CD14-positive monocyte (primary cell): Measurements from ENCODE around the gene URI1. TPM values are rescaled to one million over a fixed set of nuclear protein-coding genes. Genes with fewer than 3 reads are reported as not detected.

Experiments
- DNase-seq, 3 donors: peaks; one replicate each; pipeline ENCODE4 v3.0.0-alpha.2; 2011 to 2022
- H2AFZ ChIP-seq: 2 replicates; pipeline ENCODE4 v1.6.0; 2012; ENCODE audit warnings: mild to moderate bottlenecking, low read depth, low read length, inconsistent platforms; ENCODE audit not compliant: insufficient read depth, poor library complexity, severe bottlenecking
- H3K27ac ChIP-seq, 2 donors: 1 replicate in 1 of 2; 2 replicates in 1 of 2; pipeline ENCODE4 v1.5.1; 2012 to 2013; ENCODE audit warnings: low read length in 2 of 2, control low read depth in 1 of 2, inconsistent platforms in 1 of 2, low read depth in 1 of 2, mild to moderate bottlenecking in 1 of 2
- H3K27me3 ChIP-seq, 2 donors: one replicate each; pipeline versions ENCODE4 v1.6.0 to v1.6.1; 2011 to 2013; ENCODE audit warnings: low read length in 2 of 2; ENCODE audit not compliant: control insufficient read depth in 2 of 2, insufficient read depth in 2 of 2
- H3K36me3 ChIP-seq, 2 donors: replicated peaks in 1 of 2; 1 replicate in 1 of 2; 2 replicates in 1 of 2; pipeline versions ENCODE4 v1.5.1 to v1.6.1; 2012 to 2013; ENCODE audit warnings: low read length in 2 of 2, control low read depth in 1 of 2, inconsistent platforms in 1 of 2, mild to moderate bottlenecking in 1 of 2; ENCODE audit not compliant: insufficient read depth in 2 of 2, control insufficient read depth in 1 of 2
- H3K4me1 ChIP-seq, 2 donors: 1 replicate in 1 of 2; 2 replicates in 1 of 2; pipeline versions ENCODE4 v1.5.1 to v1.6.1; 2012 to 2013; ENCODE audit warnings: low read length in 2 of 2, control low read depth in 1 of 2, inconsistent platforms in 1 of 2, mild to moderate bottlenecking in 1 of 2, moderate library complexity in 1 of 2; ENCODE audit not compliant: insufficient read depth in 2 of 2, control insufficient read depth in 1 of 2
- H3K4me2 ChIP-seq: replicated peaks from 2 replicates; pipeline ENCODE3; 2012; ENCODE audit warnings: low read length, moderate library complexity, mild to moderate bottlenecking; ENCODE audit not compliant: poor library complexity, severe bottlenecking; ENCODE audit errors: extremely low read depth
- H3K4me3 ChIP-seq, 3 experiments: fragments of 200-600 bp in 1 of 3; sonication (generic) in 1 of 3; replicated peaks in 1 of 3; 1 replicate in 2 of 3; 2 replicates in 1 of 3; pipeline ENCODE4 v1.5.1; 2011 to 2013; ENCODE audit warnings: low read length in 3 of 3, mild to moderate bottlenecking in 3 of 3, control low read depth in 2 of 3, low read depth in 2 of 3, inconsistent platforms in 1 of 3, moderate library complexity in 1 of 3
- H3K79me2 ChIP-seq: 2 replicates; pipeline ENCODE4 v1.6.0; 2012; ENCODE audit warnings: mild to moderate bottlenecking, control low read depth, inconsistent platforms, low read length, moderate library complexity; ENCODE audit not compliant: insufficient read depth
- H3K9ac ChIP-seq: 2 replicates; pipeline ENCODE4 v1.6.0; 2017; ENCODE audit warnings: low read length, mild to moderate bottlenecking; ENCODE audit not compliant: insufficient read depth, poor library complexity, severe bottlenecking
- H3K9me3 ChIP-seq, 2 donors: replicated peaks in 1 of 2; 1 replicate in 1 of 2; 2 replicates in 1 of 2; pipeline versions ENCODE4 v1.5.1 to v1.6.1; 2012 to 2013; ENCODE audit warnings: low read length in 2 of 2, control low read depth in 1 of 2; ENCODE audit not compliant: control insufficient read depth in 1 of 2, insufficient read depth in 1 of 2
- H4K20me1 ChIP-seq: 2 replicates; pipeline ENCODE4 v1.6.0; 2012; ENCODE audit warnings: mild to moderate bottlenecking, low read length, control low read depth, moderate library complexity; ENCODE audit not compliant: insufficient read depth
- H3K27ac Mint-ChIP-seq, 7 donors: one replicate each; pipeline ENCODE4 v1.8.0; 2020; ENCODE audit warnings: mild to moderate bottlenecking in 7 of 7, mixed read lengths in 7 of 7, moderate library complexity in 6 of 7, inconsistent platforms in 2 of 7
- H3K27me3 Mint-ChIP-seq, 3 donors: one replicate each; pipeline ENCODE4 v1.8.0; 2021 to 2022; ENCODE audit warnings: low read depth in 3 of 3, mild to moderate bottlenecking in 3 of 3, mixed read lengths in 3 of 3, moderate library complexity in 3 of 3, inconsistent platforms in 1 of 3
- H3K36me3 Mint-ChIP-seq, 2 donors: one replicate each; pipeline ENCODE4 v1.8.0; 2020; ENCODE audit warnings: mixed read lengths in 2 of 2, inconsistent platforms in 1 of 2, mild to moderate bottlenecking in 1 of 2
- H3K4me1 Mint-ChIP-seq: one replicate; pipeline ENCODE4 v1.8.0; 2020; ENCODE audit warnings: mild to moderate bottlenecking, mixed read lengths
- H3K4me3 Mint-ChIP-seq, 2 donors: one replicate each; pipeline ENCODE4 v1.8.0; 2020; ENCODE audit warnings: mild to moderate bottlenecking in 2 of 2, mixed read lengths in 2 of 2, moderate library complexity in 1 of 2
- H3K9me3 Mint-ChIP-seq, 7 donors: one replicate each; pipeline ENCODE4 v1.8.0; 2020 to 2022; ENCODE audit warnings: mixed read lengths in 7 of 7, mild to moderate bottlenecking in 6 of 7, moderate library complexity in 6 of 7, inconsistent platforms in 2 of 7
- WGBS: methylation state at CpG from one replicate; pipeline ENCODE4 v1.1.5; 2013; ENCODE audit warnings: missing lambda C conversion rate; ENCODE audit not compliant: insufficient coverage; 5-methylcytosine and 5-hydroxymethylcytosine counted together
- intact Hi-C, 2 donors: fragments of 100-400 bp; cut with micrococcal nuclease; formaldehyde crosslinking; loops; one replicate each; pipeline versions ENCODE4 v1.15.0 to v1.15.1; 2023
- polyA plus RNA-seq, 3 donors: library from polyadenylated mRNA; depleted of rRNA in 1 of 3; unstranded in 2 of 3; stranded (reverse) in 1 of 3; fragments of 300-500 nt in 2 of 3; fragments of >200 nt in 1 of 3; fragmentation: Illumina TruSeq in 2 of 3; gene quantifications; 1 replicate in 2 of 3; 2 replicates in 1 of 3; pipeline ENCODE4 v1.2.3, GENCODE V29; 2012 to 2021
- TF ChIP-seq, protein P1 (sequence below): fragments of 200-600 bp; IDR thresholded peaks from one replicate; pipeline ENCODE4 v1.8.0; 2022; ENCODE audit warnings: antibody characterized with exemption, mild to moderate bottlenecking

The URI1 gene
- polyA plus RNA-seq, 3 donors: 5.3 to 19.3 (median 9.7) TPM

GRCh38 chr19:29999490-29999889, 57.5 kb downstream of the URI1 start:
- H3K4me3 ChIP-seq: no peak overlapping the region
- H3K27me3 ChIP-seq: no peaks in the 10 kb centered on the region
- H3K36me3 ChIP-seq: peaks cover 2 to 23% of the 10 kb centered on the region in 2 donors
- H3K4me1 Mint-ChIP-seq: peaks cover 9% of the 10 kb centered on the region
- no peak for DNase-seq
- H3K27ac ChIP-seq: no peak overlapping the region
- peaks cover 4% of the 10 kb centered on the region for H4K20me1 ChIP-seq
- H3K4me1 ChIP-seq: no peaks in the 10 kb centered on the region
- peaks cover 1 to 24% (median 9%) of the 10 kb centered on the region in 7 donors for H3K9me3 Mint-ChIP-seq
- no peak overlapping the region for H3K4me2 ChIP-seq
- H2AFZ ChIP-seq: no peak overlapping the region
- intact Hi-C loops: no loop called here
- peaks cover 0 to 4% of the 10 kb centered on the region in 2 donors for H3K9me3 ChIP-seq
- no CpG with 5 or more reads among the region's 3 CpGs for WGBS
- H3K27ac Mint-ChIP-seq: no peak overlapping the region
- H3K79me2 ChIP-seq: peaks cover 32% of the 10 kb centered on the region
- H3K9ac ChIP-seq: no peak overlapping the region
- TF ChIP-seq, protein P1, sequence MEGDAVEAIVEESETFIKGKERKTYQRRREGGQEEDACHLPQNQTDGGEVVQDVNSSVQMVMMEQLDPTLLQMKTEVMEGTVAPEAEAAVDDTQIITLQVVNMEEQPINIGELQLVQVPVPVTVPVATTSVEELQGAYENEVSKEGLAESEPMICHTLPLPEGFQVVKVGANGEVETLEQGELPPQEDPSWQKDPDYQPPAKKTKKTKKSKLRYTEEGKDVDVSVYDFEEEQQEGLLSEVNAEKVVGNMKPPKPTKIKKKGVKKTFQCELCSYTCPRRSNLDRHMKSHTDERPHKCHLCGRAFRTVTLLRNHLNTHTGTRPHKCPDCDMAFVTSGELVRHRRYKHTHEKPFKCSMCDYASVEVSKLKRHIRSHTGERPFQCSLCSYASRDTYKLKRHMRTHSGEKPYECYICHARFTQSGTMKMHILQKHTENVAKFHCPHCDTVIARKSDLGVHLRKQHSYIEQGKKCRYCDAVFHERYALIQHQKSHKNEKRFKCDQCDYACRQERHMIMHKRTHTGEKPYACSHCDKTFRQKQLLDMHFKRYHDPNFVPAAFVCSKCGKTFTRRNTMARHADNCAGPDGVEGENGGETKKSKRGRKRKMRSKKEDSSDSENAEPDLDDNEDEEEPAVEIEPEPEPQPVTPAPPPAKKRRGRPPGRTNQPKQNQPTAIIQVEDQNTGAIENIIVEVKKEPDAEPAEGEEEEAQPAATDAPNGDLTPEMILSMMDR: no peak
- H3K36me3 Mint-ChIP-seq: peaks cover 25 to 41% of the 10 kb centered on the region in 2 donors
- H3K4me3 Mint-ChIP-seq: no peak overlapping the region
- no peaks in the 10 kb centered on the region for H3K27me3 Mint-ChIP-seq

DNA sequence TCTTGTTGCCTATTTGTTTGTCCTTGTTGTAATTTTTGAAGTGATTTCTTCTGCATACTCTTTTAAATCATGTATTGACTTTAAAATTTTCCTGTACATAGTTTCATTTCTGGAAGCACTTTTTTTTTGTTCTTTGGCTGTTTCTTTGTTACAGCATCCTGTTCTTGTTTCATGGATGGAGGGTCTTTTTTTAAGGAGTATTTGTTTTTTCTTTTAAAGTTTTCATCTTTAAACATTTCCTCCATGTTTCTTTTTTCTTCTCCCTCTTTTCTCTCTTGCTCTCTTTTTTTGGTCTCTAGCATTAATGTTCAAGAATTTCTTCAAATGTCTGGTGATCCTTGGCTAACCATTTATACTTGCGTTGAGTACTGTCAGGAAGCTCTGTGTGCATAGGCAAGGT, 58.8 kb downstream of the URI1 start:
- WGBS: no CpG with 5 or more reads among the region's 1 CpG
- peaks cover 0 to 14% (median 3%) of the 10 kb centered on the region in 7 donors for H3K9me3 Mint-ChIP-seq
- H3K27ac Mint-ChIP-seq: peak overlapping the region in 2 of 7 donors; percentile 15 to 80
- H3K27me3 ChIP-seq: no peaks in the 10 kb centered on the region
- TF ChIP-seq, protein P1: no peak
- peaks cover 4% of the 10 kb centered on the region for H4K20me1 ChIP-seq
- H3K9ac ChIP-seq: no peak overlapping the region
- H3K4me3 Mint-ChIP-seq: no peak overlapping the region
- intact Hi-C loops: no loop called here
- H3K4me3 ChIP-seq: no peak overlapping the region
- peaks cover 28% of the 10 kb centered on the region for H3K79me2 ChIP-seq
- H2AFZ ChIP-seq: no peak overlapping the region
- H3K27ac ChIP-seq: no peak overlapping the region
- peaks cover 25 to 35% of the 10 kb centered on the region in 2 donors for H3K36me3 Mint-ChIP-seq
- no peak overlapping the region for H3K4me2 ChIP-seq
- H3K4me1 Mint-ChIP-seq: peaks cover 9% of the 10 kb centered on the region
- H3K9me3 ChIP-seq: no peaks in the 10 kb centered on the region
- H3K4me1 ChIP-seq: no peaks in the 10 kb centered on the region
- no peak for DNase-seq
- no peaks in the 10 kb centered on the region for H3K27me3 Mint-ChIP-seq
- peaks cover 7 to 28% of the 10 kb centered on the region in 2 donors for H3K36me3 ChIP-seq
